Heart left ventricle (tissue), 13 donors: ENCODE results near the gene ADGRD1.

ENCODE experiments used
- CTCF ChIP-seq, 12 donors: fragments of 200-600 bp; sonication (generic) in 4 of 12; IDR thresholded peaks; one replicate each; pipeline versions ENCODE4 v1.5.0 to v1.8.0; 2018 to 2022; ENCODE audit warnings: antibody characterized with exemption in 12 of 12, mild to moderate bottlenecking in 5 of 12
- POLR2A ChIP-seq, 2 donors: fragments of 450-650 bp; IDR thresholded peaks; one replicate each; pipeline ENCODE4 v1.6.1; 2017; ENCODE audit warnings: antibody characterized with exemption in 2 of 2, mild to moderate bottlenecking in 2 of 2, moderate library complexity in 2 of 2
- donor health status: ischemic (EF 13 %, LVEDD 7.1; RV severe dilation, severe dysfunction).
- donor health status: DM: no; HTN: yes; CAD: no.
- donor health status: DM: no; HTN: no; CAD: no.
- donor health status: ischemic (EF 25% LVEDD 6.9; RV normal size, moderate dysfunction).
- donor health status: ischemic (EF 25% LVEDD 5.7; RV mildly dilated, moderate dysfunction).
- donor health status: ischemic (EF 35%, LVEDD 5.7; RV mildly dilated, moderate dysfunction).
- donor health status: nonischemic (EF 11% LVEDD 7.7; RV severe dilation, severe dysfunction).
- donor health status: DM: yes; HTN: yes; CAD: no.
- donor health status: PGD.
- donor health status: ischemic (EF 29% LVEDD 5.4; RV normal size, mild dysfunction).
- donor health status: nonischemic (EF 23%, LVEDD 6.1; RV moderate dilation, normal function).

DNA sequence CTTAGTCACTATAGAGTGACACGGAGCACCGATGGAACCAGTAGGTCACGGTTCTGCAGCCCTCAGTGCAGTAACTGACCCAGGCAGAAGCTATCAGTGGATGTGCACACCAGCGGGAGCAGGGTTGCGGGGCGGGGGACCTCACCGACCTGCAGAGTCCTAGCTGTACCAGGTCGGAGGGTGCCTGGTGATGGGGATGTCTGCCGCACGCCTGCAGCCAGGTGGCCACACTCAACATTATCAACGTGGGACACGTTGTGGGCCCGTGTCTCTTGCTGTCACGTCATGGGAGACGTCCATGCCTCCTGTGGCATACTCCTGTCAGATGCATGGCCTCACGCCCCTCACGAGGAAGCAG lies 55.2 kb downstream of the ADGRD1 start:
- TF ChIP-seq CTCF (IDR thresholded peaks at IDR 0.05) (no peak), POLR2A (IDR thresholded peaks at IDR 0.05) (no peak)
